MM.1S (cell line): ENCODE measurements around the gene SRPK2.

ENCODE experiments used
- CTCF ChIP-seq: fragments of 300-600 bp; sonication (generic); IDR thresholded peaks from 2 replicates; pipeline ENCODE4 v1.5.1; 2016; ENCODE audit warnings: antibody characterized with exemption, low read length, mixed read lengths
- EZH2 ChIP-seq: fragments of 300-600 bp; sonication (generic); optimal IDR thresholded peaks from 2 replicates; pipeline ENCODE3; 2017; ENCODE audit warnings: low read depth, mild to moderate bottlenecking, antibody characterized with exemption, low read length, mixed read lengths

GRCh38 chr7:105295596-105296352 lies 92.9 kb downstream of the SRPK2 start:
- TF ChIP-seq CTCF (no peak), EZH2 (no peak)
